HCT116 (cell line): Measurements from ENCODE around the gene ERC1. TPM values are rescaled to one million over a fixed set of nuclear protein-coding genes. Genes with fewer than 3 reads are reported as not detected.

Source experiments
- ATAC-seq: fragments of 200-7000 bp; cut with Tn5 transposase; 2 replicates; pipeline ENCODE4 v1.9.1; 2020; ENCODE audit warnings: mild to moderate bottlenecking, moderate library complexity
- BruUV-seq: library from RNA; stranded (reverse); fragments of 400-500 nt; replicated peaks from 2 replicates; lab custom pipeline; 2021; lab: Mats Ljungman, UMichigan
- CTCF ChIA-PET: fragments of 300-600 bp; sonication (Branson Sonifier 250); formaldehyde crosslinking; loops from one replicate; lab custom pipeline; 2021; ENCODE audit warnings: antibody characterized with exemption; lab: Charles Lee
- POLR2A ChIA-PET: fragments of 300-600, 350-600 bp; sonication (Branson Sonifier 250); formaldehyde crosslinking; loops from one replicate; lab custom pipeline; 2021; ENCODE audit warnings: antibody characterized with exemption; lab: Charles Lee
- RAD21 ChIA-PET, 2 experiments: fragments of 300-600 bp; sonication (Branson Sonifier 250); formaldehyde crosslinking; loops; one replicate each; lab custom pipeline; 2023; ENCODE audit warnings: low total read pairs in 2 of 2; ENCODE audit not compliant: uncharacterized antibody in 2 of 2, unreplicated experiment in 2 of 2, low non-redundant PET in 1 of 2; lab: Charles Lee
- DNase-seq: peaks from one replicate; pipeline ENCODE4 v3.0.0-alpha.2; 2010; ENCODE audit warnings: low read depth, low spot score
- H2AFZ ChIP-seq: fragments of 200-600 bp; shearing (Covaris generic), sonication (generic); 2 replicates; pipeline ENCODE4 v1.6.1; 2017; ENCODE audit warnings: low read depth, mixed run types, mixed read lengths, antibody characterized with exemption, low read length; ENCODE audit not compliant: poor library complexity, severe bottlenecking
- H3K27ac ChIP-seq: 2 replicates; pipeline ENCODE4 v1.5.1; 2012; ENCODE audit warnings: low read depth, low read length
- H3K27me3 ChIP-seq: fragments of 200-600 bp; sonication (generic); 2 replicates; pipeline ENCODE4 v1.6.1; 2016; ENCODE audit warnings: mixed run types, low read length, mixed read lengths; ENCODE audit not compliant: insufficient read depth
- H3K36me3 ChIP-seq, 2 experiments: fragments of 200-500 bp in 1 of 2; fragments of 200-600 bp in 1 of 2; sonication (Bioruptor generic) in 1 of 2; sonication (generic) in 1 of 2; 2 replicates each; pipeline versions ENCODE4 v1.5.1 to v1.6.1; 2014 to 2016; ENCODE audit warnings: low read length in 2 of 2, inconsistent platforms in 1 of 2, mixed read lengths in 1 of 2, mixed run types in 1 of 2; ENCODE audit not compliant: insufficient read depth in 2 of 2, control insufficient read depth in 1 of 2
- H3K4me1 ChIP-seq, 2 experiments: fragments of 200-600 bp in 1 of 2; sonication (generic) in 1 of 2; 2 replicates each; pipeline versions ENCODE4 v1.5.1 to v1.6.1; 2012 to 2017; ENCODE audit warnings: low read length in 2 of 2, inconsistent platforms in 1 of 2, mild to moderate bottlenecking in 1 of 2, mixed read lengths in 1 of 2, mixed run types in 1 of 2, moderate library complexity in 1 of 2; ENCODE audit not compliant: insufficient read depth in 2 of 2, control insufficient read depth in 1 of 2
- H3K4me2 ChIP-seq: fragments of 200-600 bp; sonication (generic); 2 replicates; pipeline ENCODE4 v1.6.1; 2017; ENCODE audit warnings: mixed run types, low read length, mixed read lengths
- H3K4me3 ChIP-seq, 2 experiments: fragments of 200-600 bp in 1 of 2; sonication (generic) in 1 of 2; replicated peaks in 1 of 2; 2 replicates each; pipeline ENCODE4 v1.5.1; 2011 to 2016; ENCODE audit warnings: low read length in 2 of 2, control low read depth in 1 of 2, low read depth in 1 of 2, mild to moderate bottlenecking in 1 of 2, mixed read lengths in 1 of 2, mixed run types in 1 of 2
- H3K79me2 ChIP-seq: fragments of 200-600 bp; sonication (generic); 2 replicates; pipeline ENCODE4 v1.6.1; 2017; ENCODE audit warnings: mild to moderate bottlenecking, mixed run types, low read length, moderate library complexity, mixed read lengths; ENCODE audit not compliant: insufficient read depth
- H3K9ac ChIP-seq: fragments of 200-600 bp; sonication (generic); 2 replicates; pipeline ENCODE4 v1.6.1; 2016; ENCODE audit warnings: low read length, mixed read lengths
- H3K9me2 ChIP-seq: fragments of 200-600 bp; sonication (generic), shearing (Covaris generic); 2 replicates; pipeline ENCODE4 v1.6.1; 2017; ENCODE audit warnings: mixed run types, mild to moderate bottlenecking, moderate library complexity; ENCODE audit not compliant: insufficient read depth
- H3K9me3 ChIP-seq, 2 experiments: fragments of 200-500 bp in 1 of 2; fragments of 200-600 bp in 1 of 2; sonication (Bioruptor generic) in 1 of 2; sonication (generic) in 1 of 2; 2 replicates each; pipeline ENCODE4 v1.6.1; 2014 to 2017; ENCODE audit warnings: low read length in 2 of 2, mixed read lengths in 2 of 2, inconsistent platforms in 1 of 2, low read depth in 1 of 2, mild to moderate bottlenecking in 1 of 2, mixed run types in 1 of 2, moderate library complexity in 1 of 2; ENCODE audit not compliant: control insufficient read depth in 1 of 2, insufficient read depth in 1 of 2
- H4K20me1 ChIP-seq: fragments of 200-600 bp; sonication (generic), shearing (Covaris generic); 2 replicates; pipeline ENCODE4 v1.6.1; 2017; ENCODE audit warnings: mixed run types, mild to moderate bottlenecking, moderate library complexity; ENCODE audit not compliant: insufficient read depth
- ATF3 ChIP-seq: IDR thresholded peaks from 2 replicates; pipeline ENCODE4 v1.6.1; 2012
- CBX3 ChIP-seq: IDR thresholded peaks from 2 replicates; pipeline ENCODE4 v1.6.1; 2012; ENCODE audit warnings: low read depth
- CTCF ChIP-seq, 3 experiments: fragments of 200-600 bp in 1 of 3; sonication (generic) in 1 of 3; IDR thresholded peaks in 2 of 3; conservative IDR thresholded peaks in 1 of 3; 2 replicates each; pipeline ENCODE4 v1.5.1; 2012 to 2017; ENCODE audit warnings: low read depth in 2 of 3, low read length in 2 of 3, antibody characterized with exemption in 1 of 3, borderline replicate concordance in 1 of 3, control low read depth in 1 of 3, mild to moderate bottlenecking in 1 of 3, mixed read lengths in 1 of 3, mixed run types in 1 of 3, moderate library complexity in 1 of 3; ENCODE audit not compliant: insufficient read depth in 1 of 3
- ELF1 ChIP-seq: IDR thresholded peaks from 2 replicates; pipeline ENCODE4 v1.6.1; 2012; ENCODE audit warnings: low read depth, borderline replicate concordance
- EZH2 ChIP-seq: fragments of 200-600 bp; sonication (generic); IDR thresholded peaks from 2 replicates; pipeline ENCODE4 v1.6.1; 2017; ENCODE audit warnings: antibody characterized with exemption, mixed run types
- POLR2AphosphoS5 ChIP-seq: IDR thresholded peaks from 2 replicates; pipeline ENCODE4 v1.6.1; 2011; ENCODE audit warnings: mild to moderate bottlenecking, low read depth, low read length, moderate library complexity
- REST ChIP-seq: IDR thresholded peaks from 2 replicates; pipeline ENCODE4 v1.6.1; 2012; ENCODE audit warnings: low read depth
- SP1 ChIP-seq: IDR thresholded peaks from 2 replicates; pipeline ENCODE4 v1.6.1; 2012; ENCODE audit warnings: low read depth
- YY1 ChIP-seq: IDR thresholded peaks from 2 replicates; pipeline ENCODE4 v1.6.1; 2011; ENCODE audit warnings: low read length, low read depth, moderate library complexity, mild to moderate bottlenecking; ENCODE audit not compliant: insufficient replicate concordance; ENCODE audit errors: extremely low read depth
- ZBTB33 ChIP-seq: IDR thresholded peaks from 2 replicates; pipeline ENCODE4 v1.6.1; 2011; ENCODE audit warnings: mild to moderate bottlenecking, low read length, moderate library complexity; ENCODE audit not compliant: insufficient replicate concordance; ENCODE audit errors: extremely low read depth
- ZFX ChIP-seq: fragments of 450-650 bp; IDR thresholded peaks from 2 replicates; pipeline ENCODE4 v1.6.1; 2017
- ZNF274 ChIP-seq: fragments of 200-500 bp; sonication (Bioruptor generic); IDR thresholded peaks from 2 replicates; pipeline ENCODE4 v1.6.1; 2014; ENCODE audit warnings: mild to moderate bottlenecking, low read depth, low read length, inconsistent platforms
- intact Hi-C: fragments of 100-400 bp; cut with micrococcal nuclease; formaldehyde crosslinking; loops from 2 replicates; pipeline ENCODE4 v1.10.0; 2022
- total RNA-seq: library from RNA; stranded (reverse); gene quantifications from one replicate; pipeline ENCODE4 v1.2.1, GENCODE V29; 2021; ENCODE audit not compliant: unreplicated experiment

The ERC1 gene
- total RNA-seq, 1 experiment from 2014 or later: 41.9 TPM

GRCh38 chr12:1344245-1344644, 353.2 kb downstream of the ERC1 start (continued):
- TF ChIP-seq REST: no peak
- no peak for TF ChIP-seq YY1
- no peak for TF ChIP-seq SP1
- no peak for TF ChIP-seq ZFX
- TF ChIP-seq, all 23 proteins: peak for 0

- ChIA-PET CTCF (no interaction called here), RAD21 (no interaction called here), POLR2A (no interaction called here)
- no peak overlapping the region for H3K27ac ChIP-seq
- no peaks in the 10 kb centered on the region for H3K36me3 ChIP-seq
- H3K9ac ChIP-seq: no peak overlapping the region
- no peak overlapping the region for H2AFZ ChIP-seq
- no peak for DNase-seq
- no peaks in the 10 kb centered on the region; a peak in 1 of 4 replicates for H3K4me1 ChIP-seq
- no peak overlapping the region for H3K4me2 ChIP-seq
- H3K4me3 ChIP-seq: no peak overlapping the region
- BruUV-seq: no TSS peak
- H3K9me3 ChIP-seq: no peaks in the 10 kb centered on the region
- intact Hi-C loops: no loop called here
- H3K9me2 ChIP-seq: no peaks in the 10 kb centered on the region
- ATAC-seq: no peak
- H3K79me2 ChIP-seq: no peaks in the 10 kb centered on the region
- H4K20me1 ChIP-seq: no peaks in the 10 kb centered on the region
- H3K27me3 ChIP-seq: no peaks in the 10 kb centered on the region
- TF ChIP-seq CTCF (IDR thresholded peaks at IDR 0.05 in 2 of 3, conservative IDR thresholded peaks at IDR 0.05 in 1 of 3; ENCODE audit: borderline replicate concordance in 1 of 3, insufficient read depth in 1 of 3, low read depth in 2 of 3, low read length in 2 of 3) (no peak), ZBTB33 (no peak), ELF1 (no peak), ZFX (no peak), SP1 (no peak), EZH2 (no peak), ZNF274 (no peak), REST (no peak), ATF3 (no peak), CBX3 (no peak), POLR2AphosphoS5 (no peak)
Measured at GRCh38 chr12:1346126-1346525, 355.1 kb downstream of the ERC1 start.
